Measurements from ENCODE around the gene ANKRD13B. TPM values are rescaled to one million over a fixed set of nuclear protein-coding genes. Genes with fewer than 3 reads are reported as not detected.

ANKRD13B gene
- total and polyA plus RNA-seq, 2 of the 13 experiments (the other 11 are each of a cell fraction or from before 2014, with no cell fraction given): 1.7 to 1.8 TPM

GRCh38 chr17:29546830-29547229 lies 46.1 kb upstream of the ANKRD13B start:
- no peaks in the 10 kb centered on the region for H3K9me3 ChIP-seq (ENCODE audit: low read length)
- ATAC-seq (no peak), DNase-seq (ENCODE audit: low spot score) (no peak), FAIRE-seq (no peak)
- ChIA-PET POLR2A (no interaction called here), CTCF (ENCODE audit: low intra/inter-chr PET ratio, low total read pairs) (no interaction called here)
- H3K9ac ChIP-seq (ENCODE audit: insufficient read depth, low read depth, low read length): no peak overlapping the region
- H3K27ac ChIP-seq (ENCODE audit: extremely low read length, insufficient read depth, low read length): no peak overlapping the region
- 88% methylated on average over 1 of the region's 1 CpG for WGBS (ENCODE audit: low lambda C conversion rate)
- no peaks in the 10 kb centered on the region for H3K79me2 ChIP-seq (ENCODE audit: insufficient read depth, low read length)
- intact Hi-C loops (cut with micrococcal nuclease; ENCODE audit: unreplicated experiment) (no loop called here), in situ Hi-C loops (cut with HindIII; ENCODE audit: extremely low pct_ligation_motif_present, low pct_unique_long_range_greater_than_20kb) (no loop called here)
- H3K27me3 ChIP-seq (ENCODE audit: control insufficient read depth in 1 of 2, insufficient read depth in 2 of 2, low read length in 2 of 2): no peaks in the 10 kb centered on the region
- no peaks in the 10 kb centered on the region; the same call in 1 of the 2 replicates for H4K20me1 ChIP-seq (ENCODE audit: insufficient read depth, low read length)
- H3K36me3 ChIP-seq (replicated peaks in 1 of 2; ENCODE audit: control insufficient read depth in 1 of 2, insufficient read depth in 2 of 2, low read length in 2 of 2): peaks cover 7 to 10% of the 10 kb centered on the region in 2 experiments; a peak in 4 of 5 replicates
- BruUV-seq (replicated peaks): no TSS peak
- no peak overlapping the region for H2AFZ ChIP-seq (ENCODE audit: low read length)
- no peak overlapping the region for H3K4me2 ChIP-seq (ENCODE audit: low read depth, low read length)
- no peaks in the 10 kb centered on the region for H3K4me1 ChIP-seq (ENCODE audit: insufficient read depth, low read length)
- TF ChIP-seq ZNF451 (CRISPR knock-in tag; IDR thresholded peaks at IDR 0.05) (no peak), CEBPB (IDR thresholded peaks at IDR 0.05; ENCODE audit: borderline replicate concordance, low read depth, low read length) (peak; percentile 13; the same call in 1 of the 2 replicates)
- H3K4me3 ChIP-seq (replicated peaks in 1 of 3; ENCODE audit: insufficient read depth in 1 of 3, low read depth in 2 of 3, low read length in 3 of 3): no peak overlapping the region

GRCh38 chr17:29549177-29549923 lies 43.6 kb upstream of the ANKRD13B start:
- Histone ChIP-seq H4K20me1 (ENCODE audit: insufficient read depth, low read length) (no peaks in the 10 kb centered on the region; the same call in 1 of the 2 replicates), H3K4me2 (ENCODE audit: low read depth, low read length) (no peak overlapping the region), H3K9ac (ENCODE audit: insufficient read depth, low read depth, low read length) (no peak overlapping the region), H2AFZ (ENCODE audit: low read length) (no peak overlapping the region), H3K4me1 (ENCODE audit: insufficient read depth, low read length) (no peaks in the 10 kb centered on the region), H3K9me3 (ENCODE audit: low read length) (no peaks in the 10 kb centered on the region), H3K27ac (ENCODE audit: extremely low read length, insufficient read depth, low read length) (no peak overlapping the region), H3K36me3 (replicated peaks in 1 of 2; ENCODE audit: control insufficient read depth in 1 of 2, insufficient read depth in 2 of 2, low read length in 2 of 2) (0 out of 5 replicates have a peak, but pooled peaks cover under 1 to 1% of the 10 kb centered on the region in 2 experiments), H3K4me3 (replicated peaks in 1 of 3; ENCODE audit: insufficient read depth in 1 of 3, low read depth in 2 of 3, low read length in 3 of 3) (no peak overlapping the region), H3K27me3 (ENCODE audit: control insufficient read depth in 1 of 2, insufficient read depth in 2 of 2, low read length in 2 of 2) (peaks cover 0 to 3% of the 10 kb centered on the region in 2 experiments; a peak in 2 of 5 replicates), H3K79me2 (ENCODE audit: insufficient read depth, low read length) (no peaks in the 10 kb centered on the region)
- ChIA-PET POLR2A (no interaction called here), CTCF (ENCODE audit: low intra/inter-chr PET ratio, low total read pairs) (no interaction called here)
- DNase-seq (ENCODE audit: low spot score): no peak
- FAIRE-seq: no peak
- intact Hi-C loops (cut with micrococcal nuclease; ENCODE audit: unreplicated experiment) (no loop called here), in situ Hi-C loops (cut with HindIII; ENCODE audit: extremely low pct_ligation_motif_present, low pct_unique_long_range_greater_than_20kb) (no loop called here)
- 91% methylated on average over 5 of the region's 5 CpGs for whole genome bisulfite sequencing (ENCODE audit: low lambda C conversion rate)
- no peak for TF ChIP-seq ATF1 (CRISPR knock-in tag; IDR thresholded peaks at IDR 0.05)
- no peak for TF ChIP-seq CENPT (CRISPR knock-in tag; IDR thresholded peaks at IDR 0.05; ENCODE audit: low read depth)
- TF ChIP-seq DMAP1 (CRISPR knock-in tag; IDR thresholded peaks at IDR 0.05): no peak
- no peak for TF ChIP-seq ZNF264 (CRISPR knock-in tag; IDR thresholded peaks at IDR 0.05)
- ATAC-seq: no peak
- no TSS peak for BruUV-seq (replicated peaks)

Measured in HepG2 (cell line).